Peyer's patch (tissue), 4 donors: Measurements from ENCODE around the gene SCD. TPM values are rescaled to one million over a fixed set of nuclear protein-coding genes. Genes with fewer than 3 reads are reported as not detected.

ENCODE experiments used
- DNase-seq, 3 donors: peaks; one replicate each; pipeline ENCODE4 v3.0.0-alpha.2; 2017 to 2019
- H3K27ac ChIP-seq, 4 donors: fragments of 200-600 bp; sonication (generic); one replicate each; pipeline ENCODE4 v1.5.1; 2016 to 2019
- H3K27me3 ChIP-seq, 2 donors: fragments of 200-600 bp; sonication (generic); one replicate each; pipeline ENCODE4 v1.5.1; 2019
- H3K36me3 ChIP-seq, 3 donors: fragments of 200-600 bp; sonication (generic); one replicate each; pipeline ENCODE4 v1.5.1; 2016 to 2019
- H3K4me1 ChIP-seq, 4 donors: fragments of 200-600 bp; sonication (generic); one replicate each; pipeline ENCODE4 v1.5.1; 2016 to 2019
- H3K4me3 ChIP-seq, 4 donors: fragments of 200-600 bp; sonication (generic); 1 replicate in 3 of 4; 2 replicates in 1 of 4; pipeline ENCODE4 v1.5.1; 2016 to 2019; ENCODE audit warnings: mild to moderate bottlenecking in 1 of 4
- H3K9me3 ChIP-seq, 4 donors: fragments of 200-600 bp; sonication (generic); one replicate each; pipeline ENCODE4 v1.5.1; 2016 to 2019; ENCODE audit warnings: mild to moderate bottlenecking in 1 of 4
- POLR2A ChIP-seq, 2 donors: fragments of 450-650 bp; IDR thresholded peaks; one replicate each; pipeline ENCODE4 v1.5.1; 2017; ENCODE audit warnings: antibody characterized with exemption in 2 of 2, mild to moderate bottlenecking in 2 of 2, moderate library complexity in 2 of 2
- total RNA-seq, 4 donors: library from RNA; depleted of rRNA; stranded (reverse); fragments of >200 nt; gene quantifications; one replicate each; pipeline ENCODE4 v1.1.0, GENCODE V29; 2016
- TF ChIP-seq, protein P1 (sequence below), 6 experiments: fragments of 450-650 bp in 4 of 6; fragments of 200-600 bp in 2 of 6; sonication (generic) in 1 of 6; IDR thresholded peaks; one replicate each; pipeline ENCODE4 v1.5.1; 2017 to 2019; ENCODE audit warnings: antibody characterized with exemption in 6 of 6, mild to moderate bottlenecking in 3 of 6, moderate library complexity in 1 of 6

The SCD gene
- total RNA-seq, 4 donors from 2014 or later = 7.8 to 69.9 (median 34.2) TPM

GRCh38 chr10:100347568-100348195 lies 649 bp downstream of the SCD start:
- Histone ChIP-seq H3K27me3 (no peaks in the 10 kb centered on the region), H3K27ac (peak overlapping the region in 2 of 4 donors; percentile 48 to 79), H3K36me3 (peaks cover 0 to 11% (median 0%) of the 10 kb centered on the region in 3 donors), H3K4me3 (peak overlapping the region; percentile 33 to 98 (median 70)), H3K9me3 (no peaks in the 10 kb centered on the region), H3K4me1 (peaks cover 0 to 10% (median 4%) of the 10 kb centered on the region in 4 donors)
- TF ChIP-seq POLR2A (IDR thresholded peaks at IDR 0.05) = no peak
- TF ChIP-seq, protein P1, sequence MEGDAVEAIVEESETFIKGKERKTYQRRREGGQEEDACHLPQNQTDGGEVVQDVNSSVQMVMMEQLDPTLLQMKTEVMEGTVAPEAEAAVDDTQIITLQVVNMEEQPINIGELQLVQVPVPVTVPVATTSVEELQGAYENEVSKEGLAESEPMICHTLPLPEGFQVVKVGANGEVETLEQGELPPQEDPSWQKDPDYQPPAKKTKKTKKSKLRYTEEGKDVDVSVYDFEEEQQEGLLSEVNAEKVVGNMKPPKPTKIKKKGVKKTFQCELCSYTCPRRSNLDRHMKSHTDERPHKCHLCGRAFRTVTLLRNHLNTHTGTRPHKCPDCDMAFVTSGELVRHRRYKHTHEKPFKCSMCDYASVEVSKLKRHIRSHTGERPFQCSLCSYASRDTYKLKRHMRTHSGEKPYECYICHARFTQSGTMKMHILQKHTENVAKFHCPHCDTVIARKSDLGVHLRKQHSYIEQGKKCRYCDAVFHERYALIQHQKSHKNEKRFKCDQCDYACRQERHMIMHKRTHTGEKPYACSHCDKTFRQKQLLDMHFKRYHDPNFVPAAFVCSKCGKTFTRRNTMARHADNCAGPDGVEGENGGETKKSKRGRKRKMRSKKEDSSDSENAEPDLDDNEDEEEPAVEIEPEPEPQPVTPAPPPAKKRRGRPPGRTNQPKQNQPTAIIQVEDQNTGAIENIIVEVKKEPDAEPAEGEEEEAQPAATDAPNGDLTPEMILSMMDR (IDR thresholded peaks at IDR 0.05) = no peak
- DNase-seq = no peak

DNA sequence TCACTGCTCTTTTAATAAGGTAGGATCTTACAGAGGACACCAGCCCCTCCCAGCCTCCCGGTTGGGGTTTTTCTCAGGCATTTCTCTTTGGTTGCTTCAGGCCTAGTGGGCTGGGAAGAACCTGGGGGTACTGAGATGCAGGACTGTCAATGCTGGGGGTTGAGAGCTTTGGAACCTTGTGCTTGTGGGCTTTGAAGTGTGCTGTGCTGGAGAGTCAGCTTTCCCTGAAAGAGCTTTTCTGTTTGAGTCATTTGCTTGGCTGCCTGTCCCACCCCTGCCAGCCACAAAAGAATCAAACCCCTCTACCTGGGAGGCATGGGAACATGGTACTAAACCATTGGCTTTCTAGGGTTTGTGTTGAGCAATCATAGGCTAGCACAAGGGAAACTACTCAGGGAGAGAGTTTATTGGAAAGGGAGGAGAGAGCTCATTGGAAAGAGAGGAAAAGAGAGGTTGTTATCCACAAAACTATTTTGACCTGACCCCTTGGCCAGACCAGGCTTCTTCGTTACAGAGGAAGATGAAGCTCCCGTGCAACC lies 1.4 kb downstream of the SCD start:
- no peak for DNase-seq
- Histone ChIP-seq H3K27me3 (no peaks in the 10 kb centered on the region), H3K4me1 (peaks cover 0 to 10% (median 4%) of the 10 kb centered on the region in 4 donors), H3K36me3 (peaks cover 0 to 14% (median 0%) of the 10 kb centered on the region in 3 donors), H3K4me3 (peak overlapping the region in 1 of 4 donors; percentile 98), H3K9me3 (no peaks in the 10 kb centered on the region), H3K27ac (no peak overlapping the region)
- TF ChIP-seq POLR2A (IDR thresholded peaks at IDR 0.05) = no peak
- TF ChIP-seq, protein P1 (IDR thresholded peaks at IDR 0.05) = no peak

DNA sequence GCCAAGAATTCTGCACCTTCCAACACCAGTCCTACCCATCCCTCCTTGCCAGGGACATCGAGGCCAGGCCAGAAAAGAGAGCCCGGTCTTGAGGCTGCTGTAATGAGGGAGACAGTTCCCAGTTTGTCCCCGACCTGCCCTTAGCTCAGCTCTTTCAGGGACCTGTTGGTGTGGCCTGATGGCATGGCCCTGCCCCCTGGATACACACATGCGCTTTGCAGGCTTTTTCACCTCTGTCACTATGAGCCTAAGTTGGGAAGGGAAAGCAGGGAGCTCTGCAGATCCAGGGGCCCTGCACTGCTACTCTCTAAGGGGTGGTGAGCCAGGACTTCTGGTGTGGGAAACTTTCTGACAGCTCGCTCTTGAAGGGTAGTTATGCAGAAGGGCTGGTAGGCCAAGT lies 2.1 kb downstream of the SCD start:
- no peaks in the 10 kb centered on the region for H3K27me3 ChIP-seq
- no peak overlapping the region for H3K27ac ChIP-seq
- no peaks in the 10 kb centered on the region for H3K9me3 ChIP-seq
- peaks cover 0 to 10% (median 4%) of the 10 kb centered on the region in 4 donors for H3K4me1 ChIP-seq
- TF ChIP-seq POLR2A (IDR thresholded peaks at IDR 0.05) = no peak
- TF ChIP-seq, protein P1 (IDR thresholded peaks at IDR 0.05) = no peak
- peaks cover 0 to 14% (median 0%) of the 10 kb centered on the region in 3 donors for H3K36me3 ChIP-seq
- DNase-seq = no peak
- H3K4me3 ChIP-seq = no peak overlapping the region

DNA sequence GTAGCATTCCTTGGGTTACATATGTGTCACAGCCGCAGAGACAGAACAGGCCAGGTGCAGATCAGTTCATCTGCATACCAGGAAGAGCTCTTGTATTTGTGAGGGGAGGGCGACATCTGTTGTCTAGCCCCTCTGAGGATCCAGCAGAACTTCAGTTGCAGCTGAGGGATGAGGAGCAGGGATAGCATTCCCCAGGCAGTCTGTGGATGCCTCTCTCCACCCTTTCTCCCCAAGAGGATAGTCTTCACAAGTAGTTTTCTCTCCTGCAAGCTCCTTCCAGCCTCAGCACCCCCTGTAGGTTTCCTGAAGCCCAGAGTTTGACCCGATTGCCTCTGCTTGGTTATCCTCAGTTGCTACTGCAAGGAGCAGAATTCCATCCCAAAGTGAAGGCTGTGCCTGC lies 2.6 kb downstream of the SCD start:
- DNase-seq = no peak
- Histone ChIP-seq H3K27ac (no peak overlapping the region), H3K9me3 (no peaks in the 10 kb centered on the region), H3K4me3 (no peak overlapping the region), H3K27me3 (no peaks in the 10 kb centered on the region), H3K4me1 (peaks cover 0 to 10% (median 4%) of the 10 kb centered on the region in 4 donors), H3K36me3 (peaks cover 0 to 15% (median 0%) of the 10 kb centered on the region in 3 donors)
- TF ChIP-seq, protein P1 (IDR thresholded peaks at IDR 0.05) = no peak
- TF ChIP-seq POLR2A (IDR thresholded peaks at IDR 0.05) = no peak

DNA sequence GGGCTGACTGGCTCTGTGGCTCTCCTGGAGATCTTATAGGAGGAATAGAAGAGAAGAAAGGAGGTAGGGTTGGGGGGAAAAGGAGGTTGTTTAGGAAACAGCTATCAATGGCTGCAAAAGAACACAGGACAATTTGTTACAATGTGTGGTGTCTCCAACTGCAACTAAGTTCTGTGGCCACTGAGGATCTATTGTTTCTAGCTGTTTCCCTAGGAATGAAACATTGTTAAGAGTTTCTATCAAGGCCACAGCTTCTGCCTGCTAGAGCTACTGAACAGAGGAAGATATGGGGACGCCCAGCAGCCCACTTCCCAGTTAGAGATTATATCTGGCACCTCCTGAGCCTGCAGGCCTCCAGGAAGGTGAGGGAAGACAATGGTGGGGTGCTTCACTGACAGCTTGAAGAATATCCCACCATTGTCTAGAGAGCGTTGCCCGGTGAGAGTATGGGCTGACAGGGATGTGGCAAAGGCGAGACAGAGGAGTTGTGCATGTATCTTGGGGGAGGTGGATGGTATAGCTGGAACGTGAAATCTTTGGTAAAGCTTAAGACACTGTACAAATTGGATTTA lies 4.0 kb downstream of the SCD start:
- Histone ChIP-seq H3K9me3 (no peaks in the 10 kb centered on the region), H3K27me3 (no peaks in the 10 kb centered on the region), H3K4me1 (peaks cover 0 to 10% (median 3%) of the 10 kb centered on the region in 4 donors), H3K27ac (no peak overlapping the region), H3K36me3 (peaks cover 0 to 27% (median 0%) of the 10 kb centered on the region in 3 donors), H3K4me3 (no peak overlapping the region)
- no peak for DNase-seq
- TF ChIP-seq, protein P1 (IDR thresholded peaks at IDR 0.05) = no peak
- no peak for TF ChIP-seq POLR2A (IDR thresholded peaks at IDR 0.05)
